ENCODE data around the gene AGBL5.

AGBL5 gene

GRCh38 chr2:27060323-27060722 is 8.9 kb downstream of the AGBL5 start:
- no peak overlapping the region for H3K27ac ChIP-seq
- TF ChIP-seq ZFX (IDR thresholded peaks at IDR 0.05; ENCODE audit: borderline replicate concordance), result no peak
- no peak for TF ChIP-seq CTCF (IDR thresholded peaks at IDR 0.05)

GRCh38 chr2:27065128-27065527 is 13.7 kb downstream of the AGBL5 start:
- TF ChIP-seq ZFX (IDR thresholded peaks at IDR 0.05; ENCODE audit: borderline replicate concordance) (no peak), CTCF (IDR thresholded peaks at IDR 0.05) (no peak)
- no peak overlapping the region for H3K27ac ChIP-seq

- no peak overlapping the region for H3K27ac ChIP-seq
- no peak for TF ChIP-seq CTCF (IDR thresholded peaks at IDR 0.05)
- no peak for TF ChIP-seq ZFX (IDR thresholded peaks at IDR 0.05; ENCODE audit: borderline replicate concordance)
Measured at GRCh38 chr2:27067385-27067784, 15.9 kb downstream of the AGBL5 start.

GRCh38 chr2:27069436-27069835 is 18.0 kb downstream of the AGBL5 start:
- TF ChIP-seq ZFX (IDR thresholded peaks at IDR 0.05; ENCODE audit: borderline replicate concordance), result no peak
- no peak for TF ChIP-seq CTCF (IDR thresholded peaks at IDR 0.05)
- no peak overlapping the region for H3K27ac ChIP-seq

GRCh38 chr2:27069961-27070618 is 18.6 kb downstream of the AGBL5 start:
- peak overlapping the region; percentile 78; the same call in 1 of the 2 replicates for H3K27ac ChIP-seq

GRCh38 chr2:27070653-27071276 is 19.3 kb downstream of the AGBL5 start:
- TF ChIP-seq ZFX (IDR thresholded peaks at IDR 0.05; ENCODE audit: borderline replicate concordance) (no peak), CTCF (IDR thresholded peaks at IDR 0.05) (no peak)
- H3K27ac ChIP-seq, result peak overlapping the region; percentile 78

More at GRCh38 chr2:27069961-27070618, 18.6 kb downstream of the AGBL5 start:
- no peak for TF ChIP-seq CTCF (IDR thresholded peaks at IDR 0.05)
- TF ChIP-seq ZFX (IDR thresholded peaks at IDR 0.05; ENCODE audit: borderline replicate concordance), result no peak

- peak within 1 kb of the TSS; percentile 78 for H3K27ac ChIP-seq
- peak; percentile 12; the same call in 1 of the 2 replicates for TF ChIP-seq CTCF (IDR thresholded peaks at IDR 0.05)
- TF ChIP-seq ZFX (IDR thresholded peaks at IDR 0.05; ENCODE audit: borderline replicate concordance), result no peak
Measured at GRCh38 chr2:27071277-27071989, 20.0 kb downstream of the AGBL5 start, which contains the start of gene OST4. Gene OST4, minus strand, starts transcription at chr2:27071654.

Measured in 22Rv1 (cell line).